HUES6 (cell line): Measurements from ENCODE around the gene ADD1.
"Not testable (repeated sequence)": the region's sequence is repeated elsewhere in the genome, so short reads cannot be mapped to it uniquely, and the experiment has no call there.

Experiments used
- H3K27ac ChIP-seq: 2 replicates; pipeline ENCODE4 v1.7.0; 2013; ENCODE audit warnings: low read depth, mild to moderate bottlenecking, low read length, inconsistent platforms
- H3K27me3 ChIP-seq: 2 replicates; pipeline ENCODE4 v1.6.1; 2013; ENCODE audit warnings: low read length; ENCODE audit not compliant: control insufficient read depth, insufficient read depth
- H3K36me3 ChIP-seq: 2 replicates; pipeline ENCODE4 v1.6.1; 2013; ENCODE audit warnings: low read length; ENCODE audit not compliant: control insufficient read depth, insufficient read depth
- H3K4me1 ChIP-seq: 2 replicates; pipeline ENCODE4 v1.6.1; 2013; ENCODE audit warnings: low read length; ENCODE audit not compliant: control insufficient read depth, insufficient read depth
- H3K4me3 ChIP-seq: 2 replicates; pipeline ENCODE4 v1.5.1; 2013; ENCODE audit warnings: low read depth, low read length
- H3K9ac ChIP-seq: one replicate; pipeline ENCODE4 v1.6.1; 2013; ENCODE audit warnings: mild to moderate bottlenecking, low read length
- H3K9me3 ChIP-seq: 2 replicates; pipeline ENCODE4 v1.6.1; 2013; ENCODE audit warnings: low read depth, low read length; ENCODE audit not compliant: control insufficient read depth, insufficient read depth

The ADD1 gene

GRCh38 chr4:2946812-2947600 lies 103.4 kb downstream of the ADD1 start:
- Histone ChIP-seq H3K9me3 (no peaks in the 10 kb centered on the region), H3K4me1 (no peaks in the 10 kb centered on the region), H3K27me3 (no peaks in the 10 kb centered on the region), H3K36me3 (peaks cover 97% of the 10 kb centered on the region), H3K4me3 (no peak overlapping the region), H3K27ac (no peak overlapping the region), H3K9ac (no peak overlapping the region)

- H3K27me3 ChIP-seq, result no peaks in the 10 kb centered on the region
- H3K36me3 ChIP-seq, result peaks cover 97% of the 10 kb centered on the region
- no peaks in the 10 kb centered on the region for H3K9me3 ChIP-seq
- no peaks in the 10 kb centered on the region for H3K4me1 ChIP-seq
- no peak overlapping the region for H3K4me3 ChIP-seq
- no peak overlapping the region for H3K27ac ChIP-seq
- H3K9ac ChIP-seq, result no peak overlapping the region
These were observed 104.3 kb downstream of the ADD1 start for GRCh38 chr4:2947926-2948325.

GRCh38 chr4:2948895-2949781 lies 105.5 kb downstream of the ADD1 start:
- Histone ChIP-seq H3K9ac (no peak overlapping the region), H3K9me3 (no peaks in the 10 kb centered on the region), H3K27ac (no peak overlapping the region), H3K27me3 (no peaks in the 10 kb centered on the region), H3K4me1 (no peaks in the 10 kb centered on the region), H3K4me3 (no peak overlapping the region), H3K36me3 (peaks cover 97% of the 10 kb centered on the region)

GRCh38 chr4:2949782-2950125 lies 106.1 kb downstream of the ADD1 start:
- Histone ChIP-seq H3K4me3 (no peak overlapping the region), H3K27ac (no peak overlapping the region), H3K27me3 (no peaks in the 10 kb centered on the region), H3K9me3 (0 out of 2 replicates have a peak, but pooled peaks cover 3% of the 10 kb centered on the region), H3K36me3 (peaks cover 99% of the 10 kb centered on the region), H3K9ac (no peak overlapping the region), H3K4me1 (no peaks in the 10 kb centered on the region)

GRCh38 chr4:2950221-2950989 lies 106.8 kb downstream of the ADD1 start:
- H3K9me3 ChIP-seq, result peaks cover 6% of the 10 kb centered on the region
- H3K4me1 ChIP-seq, result no peaks in the 10 kb centered on the region
- H3K9ac ChIP-seq, result no peak overlapping the region
- H3K4me3 ChIP-seq, result no peak overlapping the region
- no peak overlapping the region for H3K27ac ChIP-seq
- H3K36me3 ChIP-seq, result peaks cover 96% of the 10 kb centered on the region
- no peaks in the 10 kb centered on the region for H3K27me3 ChIP-seq

- Histone ChIP-seq H3K27me3 (no peaks in the 10 kb centered on the region), H3K27ac (no peak overlapping the region), H3K9me3 (peaks cover 24% of the 10 kb centered on the region), H3K9ac (no peak overlapping the region), H3K4me3 (no peak overlapping the region), H3K36me3 (peaks cover 96% of the 10 kb centered on the region), H3K4me1 (no peaks in the 10 kb centered on the region)
These were observed 109.9 kb downstream of the ADD1 start for GRCh38 chr4:2953496-2953895.

GRCh38 chr4:2954358-2955185 lies 110.9 kb downstream of the ADD1 start:
- H3K27ac ChIP-seq, result no peak overlapping the region
- peaks cover 92% of the 10 kb centered on the region for H3K36me3 ChIP-seq
- no peak overlapping the region for H3K9ac ChIP-seq
- H3K9me3 ChIP-seq, result peaks cover 24% of the 10 kb centered on the region
- no peak overlapping the region for H3K4me3 ChIP-seq
- H3K27me3 ChIP-seq, result no peaks in the 10 kb centered on the region
- no peaks in the 10 kb centered on the region for H3K4me1 ChIP-seq

GRCh38 chr4:2955186-2956044 lies 111.8 kb downstream of the ADD1 start:
- H3K4me3 ChIP-seq, H3K9ac ChIP-seq, H3K27me3 ChIP-seq, H3K27ac ChIP-seq, H3K4me1 ChIP-seq: not testable (repeated sequence)
- peaks cover 24% of the 10 kb centered on the region for H3K9me3 ChIP-seq
- peaks cover 85% of the 10 kb centered on the region for H3K36me3 ChIP-seq

GRCh38 chr4:2958446-2958845 lies 114.8 kb downstream of the ADD1 start:
- Histone ChIP-seq H3K9me3 (peaks cover 24% of the 10 kb centered on the region), H3K4me3 (no peak overlapping the region), H3K4me1 (peaks cover 10% of the 10 kb centered on the region; the same call in 1 of the 2 replicates), H3K27me3 (no peaks in the 10 kb centered on the region), H3K36me3 (peaks cover 55% of the 10 kb centered on the region), H3K9ac (no peak overlapping the region), H3K27ac (no peak overlapping the region)
